Thyroid gland (tissue), 4 donors: ENCODE results near the gene SCART1. TPM values are rescaled to one million over a fixed set of nuclear protein-coding genes. Genes with fewer than 3 reads are reported as not detected.

ENCODE experiments used
- DNase-seq, 2 donors: peaks; one replicate each; pipeline ENCODE4 v3.0.0-alpha.2; 2019
- H3K27ac ChIP-seq, 3 donors: fragments of 200-600 bp; sonication (generic); 1 replicate in 2 of 3; 2 replicates in 1 of 3; pipeline ENCODE4 v1.5.1; 2016 to 2019; ENCODE audit warnings: mild to moderate bottlenecking in 1 of 3, moderate library complexity in 1 of 3
- H3K27me3 ChIP-seq: fragments of 200-600 bp; sonication (generic); one replicate; pipeline ENCODE4 v1.5.1; 2019
- H3K36me3 ChIP-seq, 2 donors: fragments of 200-600 bp; sonication (generic); one replicate each; pipeline ENCODE4 v1.5.1; 2016 to 2019
- H3K4me1 ChIP-seq, 2 donors: fragments of 200-600 bp; sonication (generic); one replicate each; pipeline ENCODE4 v1.5.1; 2017 to 2019
- H3K4me3 ChIP-seq, 3 donors: fragments of 200-600 bp; sonication (generic); replicated peaks in 1 of 3; 1 replicate in 2 of 3; 2 replicates in 1 of 3; pipeline ENCODE4 v1.5.1; 2016; ENCODE audit warnings: mild to moderate bottlenecking in 1 of 3
- H3K9me3 ChIP-seq: fragments of 200-600 bp; sonication (generic); one replicate; pipeline ENCODE4 v1.5.1; 2017
- CTCF ChIP-seq, 6 experiments: fragments of 200-600 bp in 3 of 6; fragments of 450-650 bp in 3 of 6; sonication (generic) in 3 of 6; IDR thresholded peaks; one replicate each; pipeline ENCODE4 v1.5.1; 2016 to 2019; ENCODE audit warnings: antibody characterized with exemption in 6 of 6, mild to moderate bottlenecking in 2 of 6, inconsistent platforms in 1 of 6, moderate library complexity in 1 of 6
- POLR2A ChIP-seq, 2 donors: fragments of 450-650 bp; IDR thresholded peaks; one replicate each; pipeline ENCODE4 v1.6.1; 2017; ENCODE audit warnings: antibody characterized with exemption in 2 of 2, mild to moderate bottlenecking in 2 of 2, moderate library complexity in 1 of 2
- WGBS, 2 donors: methylation state at CpG; one replicate each; pipeline ENCODE4 v1.1.5; 2017; 5-methylcytosine and 5-hydroxymethylcytosine counted together
- intact Hi-C: fragments of 100-400 bp; cut with DNase I; formaldehyde crosslinking; loops from one replicate; pipeline ENCODE4 v1.15.1; 2023
- total RNA-seq, 4 donors: library from RNA; depleted of rRNA; stranded (reverse); fragments of >200 nt; gene quantifications; one replicate each; pipeline ENCODE4 v1.2.3, GENCODE V29; 2016

SCART1 gene
- total RNA-seq, 4 donors from 2014 or later, result 2.6 to 12.6 (median 3.4) TPM

- no peak for DNase-seq
- no peak for TF ChIP-seq POLR2A (IDR thresholded peaks at IDR 0.05)
- TF ChIP-seq CTCF (IDR thresholded peaks at IDR 0.05), result no peak
- intact Hi-C loops, result no loop called here
- Histone ChIP-seq H3K27me3 (no peaks in the 10 kb centered on the region), H3K9me3 (no peaks in the 10 kb centered on the region), H3K36me3 (no peaks in the 10 kb centered on the region), H3K4me1 (no peaks in the 10 kb centered on the region), H3K4me3 (no peak overlapping the region), H3K27ac (no peak overlapping the region)
- WGBS, 2 donors, result 83 to 93% methylated on average over 9 of the region's 16 CpGs
These were observed 10.5 kb upstream of the SCART1 start for GRCh38 chr10:133442967-133443924.

GRCh38 chr10:133444342-133445267, 9.1 kb upstream of the SCART1 start:
- DNase-seq, result no peak

GRCh38 chr10:133445268-133445732, 8.4 kb upstream of the SCART1 start:
- DNase-seq, result no peak
- Histone ChIP-seq H3K9me3 (no peaks in the 10 kb centered on the region), H3K27ac (no peak overlapping the region), H3K36me3 (no peaks in the 10 kb centered on the region), H3K4me3 (no peak overlapping the region), H3K4me1 (no peaks in the 10 kb centered on the region), H3K27me3 (no peaks in the 10 kb centered on the region)
- intact Hi-C loops, result no loop called here
- 94 to 95% methylated on average over 21 to 22 of the region's 22 CpGs for WGBS, 2 donors
- TF ChIP-seq CTCF (IDR thresholded peaks at IDR 0.05), result no peak
- no peak for TF ChIP-seq POLR2A (IDR thresholded peaks at IDR 0.05)

More at GRCh38 chr10:133444342-133445267, 9.1 kb upstream of the SCART1 start:
- Histone ChIP-seq H3K9me3 (no peaks in the 10 kb centered on the region), H3K36me3 (no peaks in the 10 kb centered on the region), H3K27ac (no peak overlapping the region), H3K4me1 (no peaks in the 10 kb centered on the region), H3K27me3 (no peaks in the 10 kb centered on the region), H3K4me3 (no peak overlapping the region)
- 82 to 85% methylated on average over 10 to 11 of the region's 12 CpGs for WGBS, 2 donors
- intact Hi-C loops, result no loop called here
- TF ChIP-seq POLR2A (IDR thresholded peaks at IDR 0.05), result no peak
- TF ChIP-seq CTCF (IDR thresholded peaks at IDR 0.05), result no peak

- Histone ChIP-seq H3K4me3 (no peak overlapping the region), H3K27me3 (no peaks in the 10 kb centered on the region), H3K27ac (no peak overlapping the region), H3K4me1 (no peaks in the 10 kb centered on the region), H3K9me3 (no peaks in the 10 kb centered on the region), H3K36me3 (no peaks in the 10 kb centered on the region)
- no peak for TF ChIP-seq POLR2A (IDR thresholded peaks at IDR 0.05)
- intact Hi-C loops, result no loop called here
- DNase-seq, result no peak
- 58 to 79% methylated on average over 32 to 48 of the region's 80 CpGs for WGBS, 2 donors
These were observed 7.7 kb upstream of the SCART1 start for GRCh38 chr10:133445751-133446708.
